Stimulated activated CD4-positive, alpha-beta T cell treated with anti-CD3 and anti-CD28 coated beads, Interleukin-2, amount 100 ng/mL, for 4 hours (primary cell): ENCODE results near the gene CLIP3.
"Not testable (repeated sequence)": the region's sequence is repeated elsewhere in the genome, so short reads cannot be mapped to it uniquely, and the experiment has no call there.

Experiments
- DNase-seq: peaks from one replicate; pipeline ENCODE4 v3.0.0-alpha.2; 2020; ENCODE audit warnings: low read depth

Gene CLIP3

GRCh38 chr19:36047835-36048234 is 15.2 kb upstream of the CLIP3 start:
- no peak for DNase-seq

- DNase-seq: no peak
Observed at GRCh38 chr19:36046443-36047050, 13.9 kb upstream of the CLIP3 start.

- DNase-seq: no peak
Observed at GRCh38 chr19:36043952-36044351, 11.3 kb upstream of the CLIP3 start.

GRCh38 chr19:36041831-36042230 is 9.2 kb upstream of the CLIP3 start:
- DNase-seq: no peak

- not testable (repeated sequence) for DNase-seq
Observed at GRCh38 chr19:36041092-36041491, 8.4 kb upstream of the CLIP3 start.

GRCh38 chr19:36040495-36040894 is 7.8 kb upstream of the CLIP3 start:
- DNase-seq: no peak

GRCh38 chr19:36031308-36031707 is 1.4 kb downstream of the CLIP3 start:
- no peak for DNase-seq

- no peak for DNase-seq
Observed at GRCh38 chr19:36030264-36031148, 2.2 kb downstream of the CLIP3 start.

GRCh38 chr19:36028313-36029041 is 4.2 kb downstream of the CLIP3 start:
- DNase-seq: no peak

GRCh38 chr19:36027696-36028095 is 5.0 kb downstream of the CLIP3 start:
- DNase-seq: no peak

GRCh38 chr19:36026091-36026876 is 6.4 kb downstream of the CLIP3 start:
- no peak for DNase-seq

GRCh38 chr19:36025541-36025940 is 7.1 kb downstream of the CLIP3 start:
- no peak for DNase-seq

GRCh38 chr19:36023432-36023831 is 9.2 kb downstream of the CLIP3 start:
- DNase-seq: no peak

- DNase-seq: no peak
Observed at GRCh38 chr19:36019061-36019670, 13.5 kb downstream of the CLIP3 start.

- peak; percentile 97 for DNase-seq
Observed at GRCh38 chr19:36014012-36014924, 18.4 kb downstream of the CLIP3 start, which contains the start of gene ALKBH6. TSS of gene ALKBH6 (minus strand) at chr19:36014213. CDS start at chr19:36013397, 816 bp downstream.

- no peak for DNase-seq
Observed at GRCh38 chr19:36013280-36014011, 19.2 kb downstream of the CLIP3 start.

GRCh38 chr19:36010402-36010801 is 22.3 kb downstream of the CLIP3 start:
- DNase-seq: no peak

GRCh38 chr19:36009633-36010379 is 22.9 kb downstream of the CLIP3 start:
- DNase-seq: no peak

- DNase-seq: no peak
Observed at GRCh38 chr19:36009220-36009619, 23.5 kb downstream of the CLIP3 start.
